ENCODE measurements around the gene RAB1A. TPM values are rescaled to one million over a fixed set of nuclear protein-coding genes. Genes with fewer than 3 reads are reported as not detected.

The RAB1A gene
- total and polyA plus RNA-seq, 7 donors, result 52.0 to 229 (median 89.3) TPM

DNA sequence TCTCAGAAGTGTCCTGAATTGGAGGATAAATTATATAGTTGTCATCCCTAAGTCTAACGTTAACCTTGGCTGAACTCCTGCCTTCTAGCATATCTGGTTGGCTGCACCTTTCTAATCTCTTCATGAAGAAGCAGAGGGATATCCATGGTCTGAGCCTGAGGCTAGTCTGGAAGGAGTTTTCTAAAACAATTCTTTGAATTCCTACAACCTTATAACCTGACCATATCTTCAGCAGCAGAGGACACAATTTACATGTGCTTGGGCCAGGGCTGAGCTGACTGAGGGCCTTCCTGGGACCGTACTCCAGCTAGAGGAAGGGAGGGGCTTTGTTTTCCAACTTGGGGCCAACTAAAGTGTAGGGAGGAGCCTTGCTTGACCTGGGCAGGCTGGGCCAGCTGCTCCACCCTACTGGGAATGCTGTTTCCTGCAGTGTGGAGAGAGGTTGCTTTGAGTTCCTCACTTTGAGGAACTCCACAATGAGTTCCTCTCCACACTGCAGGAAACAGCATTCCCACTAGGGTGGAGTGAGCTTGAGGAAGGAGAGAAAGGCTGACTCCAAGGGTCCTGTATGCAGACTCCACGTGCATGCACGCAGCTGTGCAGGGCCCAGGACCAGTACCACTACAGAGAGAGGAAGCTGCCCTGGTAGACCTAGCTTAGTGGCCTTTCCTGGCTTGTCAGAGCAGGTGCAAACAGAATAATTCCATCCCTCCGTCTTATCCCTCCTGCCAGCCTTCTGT lies 54.1 kb downstream of the RAB1A start:
- Histone ChIP-seq H3K27me3 (ENCODE audit: insufficient read depth in 3 of 3, low read length in 2 of 3) (no peaks in the 10 kb centered on the region), H3K9me3 (no peaks in the 10 kb centered on the region), H3K36me3 (ENCODE audit: insufficient read depth in 1 of 2, low read depth in 1 of 2) (peaks cover 7 to 90% of the 10 kb centered on the region in 2 donors), H3K4me3 (no peak overlapping the region), H3K4me1 (peaks cover 48% of the 10 kb centered on the region), H3K27ac (peak overlapping the region; percentile 48)
- ATAC-seq, result peak; percentile 11 to 43 (median 36)
- no peak for DNase-seq
- TF ChIP-seq, protein P1, sequence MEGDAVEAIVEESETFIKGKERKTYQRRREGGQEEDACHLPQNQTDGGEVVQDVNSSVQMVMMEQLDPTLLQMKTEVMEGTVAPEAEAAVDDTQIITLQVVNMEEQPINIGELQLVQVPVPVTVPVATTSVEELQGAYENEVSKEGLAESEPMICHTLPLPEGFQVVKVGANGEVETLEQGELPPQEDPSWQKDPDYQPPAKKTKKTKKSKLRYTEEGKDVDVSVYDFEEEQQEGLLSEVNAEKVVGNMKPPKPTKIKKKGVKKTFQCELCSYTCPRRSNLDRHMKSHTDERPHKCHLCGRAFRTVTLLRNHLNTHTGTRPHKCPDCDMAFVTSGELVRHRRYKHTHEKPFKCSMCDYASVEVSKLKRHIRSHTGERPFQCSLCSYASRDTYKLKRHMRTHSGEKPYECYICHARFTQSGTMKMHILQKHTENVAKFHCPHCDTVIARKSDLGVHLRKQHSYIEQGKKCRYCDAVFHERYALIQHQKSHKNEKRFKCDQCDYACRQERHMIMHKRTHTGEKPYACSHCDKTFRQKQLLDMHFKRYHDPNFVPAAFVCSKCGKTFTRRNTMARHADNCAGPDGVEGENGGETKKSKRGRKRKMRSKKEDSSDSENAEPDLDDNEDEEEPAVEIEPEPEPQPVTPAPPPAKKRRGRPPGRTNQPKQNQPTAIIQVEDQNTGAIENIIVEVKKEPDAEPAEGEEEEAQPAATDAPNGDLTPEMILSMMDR (IDR thresholded peaks at IDR 0.05), result no peak
- 24 to 49% (median 29%) methylated on average over 5 of the region's 5 CpGs for WGBS, 3 donors
- intact Hi-C loops (cut with DNase I), result no loop called here

DNA sequence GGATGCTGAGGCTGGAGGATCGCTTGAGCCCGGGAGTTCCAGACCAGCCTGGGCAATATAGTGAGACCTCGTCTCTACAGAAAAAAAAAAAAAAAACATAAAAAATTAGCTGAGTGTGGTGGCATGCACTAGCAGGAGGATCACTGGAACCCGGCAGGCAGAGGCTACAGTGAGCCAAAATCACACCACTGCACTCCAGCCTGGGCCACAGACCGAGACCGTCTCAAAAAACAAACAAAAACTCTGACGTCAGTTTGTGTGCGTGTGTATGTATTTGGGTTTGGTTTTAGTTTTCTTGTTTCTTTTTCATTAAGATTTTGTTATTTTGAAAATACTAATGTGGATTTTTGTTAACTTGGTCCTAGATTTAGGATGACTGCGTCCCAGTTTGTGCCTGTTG lies 54.7 kb downstream of the RAB1A start:
- intact Hi-C loops (cut with DNase I), result no loop called here
- Histone ChIP-seq H3K27ac (peak overlapping the region; percentile 48), H3K4me1 (peaks cover 54% of the 10 kb centered on the region), H3K9me3 (no peaks in the 10 kb centered on the region), H3K4me3 (no peak overlapping the region), H3K27me3 (ENCODE audit: insufficient read depth in 3 of 3, low read length in 2 of 3) (no peaks in the 10 kb centered on the region), H3K36me3 (ENCODE audit: insufficient read depth in 1 of 2, low read depth in 1 of 2) (peaks cover 5 to 89% of the 10 kb centered on the region in 2 donors)
- ATAC-seq (no peak), DNase-seq (no peak)
- WGBS, 3 donors, result 42 to 76% (median 50%) methylated on average over 9 of the region's 9 CpGs
- TF ChIP-seq, protein P1 (IDR thresholded peaks at IDR 0.05), result no peak

DNA sequence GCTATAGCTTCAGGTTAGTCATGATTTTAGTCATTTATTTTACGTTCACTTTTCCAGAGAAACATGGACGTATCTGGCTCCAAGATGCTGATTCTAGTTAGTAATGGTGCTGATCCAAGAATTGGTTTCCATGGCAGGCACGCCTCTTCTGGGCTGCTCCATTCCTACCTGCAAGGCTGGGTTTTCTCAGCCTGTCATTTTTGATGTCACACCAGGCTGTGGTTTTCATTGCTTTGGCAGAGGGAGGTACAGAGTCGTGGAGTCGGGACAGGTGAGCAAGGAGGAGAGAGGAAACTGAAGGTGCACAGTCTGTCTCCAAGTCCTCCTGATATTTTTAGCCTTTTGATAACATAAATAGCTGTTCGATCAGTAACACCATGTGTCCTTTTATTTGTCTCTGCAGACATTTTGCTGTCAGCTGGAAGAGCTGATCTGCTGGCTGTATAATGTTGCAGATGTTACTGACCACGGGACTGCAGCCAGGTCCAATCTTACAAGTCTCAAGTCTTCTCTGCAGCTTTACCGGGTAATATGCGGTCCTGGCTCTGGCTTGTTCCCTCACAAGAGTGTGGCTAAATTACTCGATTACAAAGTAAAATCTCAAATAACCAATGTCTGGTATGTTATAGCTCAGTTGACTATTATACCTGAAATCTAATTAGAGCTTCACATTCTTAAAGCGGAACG lies 55.9 kb downstream of the RAB1A start:
- no peaks in the 10 kb centered on the region for H3K27me3 ChIP-seq (ENCODE audit: insufficient read depth in 3 of 3, low read length in 2 of 3)
- H3K9me3 ChIP-seq, result no peaks in the 10 kb centered on the region
- H3K4me1 ChIP-seq, result peaks cover 65% of the 10 kb centered on the region
- ATAC-seq (no peak), DNase-seq (no peak)
- intact Hi-C loops (cut with DNase I), result loop anchor here (5.0 kb wide), 1 partner anchor 53 kb away; no protein-coding TSS in a partner anchor
- peaks cover 5 to 89% of the 10 kb centered on the region in 2 donors for H3K36me3 ChIP-seq (ENCODE audit: insufficient read depth in 1 of 2, low read depth in 1 of 2)
- WGBS, 3 donors, result 34 to 47% (median 36%) methylated on average over 12 of the region's 12 CpGs
- TF ChIP-seq, protein P1 (IDR thresholded peaks at IDR 0.05), result no peak
- no peak overlapping the region for H3K4me3 ChIP-seq
- H3K27ac ChIP-seq, result peak overlapping the region; percentile 94

DNA sequence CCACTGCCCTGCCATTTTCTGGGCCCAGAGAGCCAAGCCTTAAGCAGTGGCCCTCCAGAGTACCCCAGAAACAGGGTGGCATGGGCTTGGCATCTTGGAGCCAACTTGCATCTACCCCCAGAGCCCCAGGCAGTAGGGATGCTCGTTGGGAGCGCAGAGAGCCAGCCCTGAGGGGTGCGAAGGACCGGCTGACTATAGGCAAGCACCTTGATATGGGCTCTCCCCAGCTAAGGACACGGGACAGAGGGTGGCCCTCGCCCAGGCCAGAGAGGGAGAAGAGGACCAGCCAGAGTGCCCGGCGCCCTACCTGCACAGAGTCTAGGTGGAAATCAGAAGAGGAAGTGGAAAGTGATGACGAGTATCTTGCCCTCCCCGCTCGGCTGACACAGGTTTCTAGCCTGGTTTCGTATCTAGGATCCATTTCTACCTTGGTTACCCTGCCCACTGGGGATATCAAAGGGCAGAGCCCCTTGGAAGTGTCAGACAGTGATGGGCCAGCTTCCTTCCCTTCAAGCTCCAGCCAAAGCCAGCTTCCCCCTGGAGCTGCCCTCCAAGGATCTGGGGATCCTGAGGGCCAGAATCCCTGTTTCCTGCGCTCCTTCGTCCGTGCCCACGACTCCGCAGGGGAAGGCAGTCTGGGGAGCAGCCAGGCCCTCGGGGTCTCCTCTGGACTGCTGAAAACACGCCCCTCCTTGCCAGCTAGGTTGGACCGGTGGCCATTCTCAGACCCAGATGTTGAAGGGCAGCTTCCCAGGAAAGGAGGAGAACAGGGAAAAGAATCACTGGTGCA lies 57.5 kb downstream of the RAB1A start:
- Histone ChIP-seq H3K27me3 (ENCODE audit: insufficient read depth in 3 of 3, low read length in 2 of 3) (no peaks in the 10 kb centered on the region), H3K4me1 (peaks cover 82% of the 10 kb centered on the region), H3K9me3 (no peaks in the 10 kb centered on the region), H3K4me3 (no peak overlapping the region), H3K27ac (peak overlapping the region; percentile 94), H3K36me3 (ENCODE audit: insufficient read depth in 1 of 2, low read depth in 1 of 2) (peaks cover 5 to 73% of the 10 kb centered on the region in 2 donors)
- intact Hi-C loops (cut with DNase I), result loop anchor here (5.0 kb wide), 1 partner anchor 55 kb away; no protein-coding TSS in a partner anchor
- TF ChIP-seq, protein P1 (IDR thresholded peaks at IDR 0.05), result no peak
- 87 to 95% (median 87%) methylated on average over 18 to 20 of the region's 20 CpGs for WGBS, 3 donors
- ATAC-seq (no peak), DNase-seq (no peak)

All from psoas muscle (tissue), 8 donors.